DOHH2 (cell line): ENCODE results near the gene MTM1.

Experiments used
- CTCF ChIP-seq: fragments of 200-600 bp; sonication (generic); IDR thresholded peaks from one replicate; pipeline ENCODE4 v1.5.1; 2014; ENCODE audit warnings: antibody characterized with exemption, mild to moderate bottlenecking, low read depth, low read length; ENCODE audit not compliant: poor library complexity, severe bottlenecking
- EZH2phosphoT487 ChIP-seq: fragments of 200-600 bp; sonication (generic); IDR thresholded peaks from 2 replicates; pipeline ENCODE4 v1.6.1; 2017; ENCODE audit warnings: borderline replicate concordance, mild to moderate bottlenecking, antibody characterized with exemption, low read length, moderate library complexity, mixed read lengths

DNA sequence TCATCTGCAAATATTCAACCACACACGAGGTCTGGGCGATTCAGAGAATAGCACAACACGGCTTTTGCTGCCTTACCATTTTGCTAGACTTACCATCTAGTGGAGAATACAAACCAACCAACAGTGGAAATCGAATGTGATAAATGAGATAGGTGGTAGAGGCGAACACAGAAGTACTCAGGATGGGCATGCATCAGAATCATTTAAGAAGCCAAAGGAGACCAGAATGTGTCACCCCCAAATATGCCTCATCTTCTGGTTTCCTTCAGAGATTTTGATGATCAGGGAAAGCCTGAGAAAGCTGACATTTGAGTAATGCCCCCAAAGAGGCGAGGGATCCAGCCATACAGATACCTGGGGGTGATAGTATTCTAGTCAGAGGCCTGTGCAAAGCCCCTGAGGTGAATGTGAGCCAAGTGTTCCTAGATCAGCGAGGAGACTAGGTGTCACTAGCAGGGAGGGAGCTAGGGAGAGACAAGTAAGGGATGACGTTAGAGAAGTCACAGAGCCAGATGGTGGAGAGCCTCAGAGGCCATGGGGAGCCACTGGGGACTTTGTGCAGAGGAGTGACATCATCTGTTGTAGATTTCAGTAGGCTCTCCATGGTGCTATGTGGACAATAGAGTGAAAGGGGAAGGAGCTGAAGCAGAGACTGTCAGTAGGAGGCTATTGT lies 126.5 kb downstream of the MTM1 start:
- no peak for TF ChIP-seq CTCF
- TF ChIP-seq EZH2phosphoT487: no peak
